CD4-positive, CD25-positive, alpha-beta regulatory T cell (primary cell): ENCODE measurements around the gene RAB44. TPM values are rescaled to one million over a fixed set of nuclear protein-coding genes. Genes with fewer than 3 reads are reported as not detected.

ENCODE experiments used
- ATAC-seq, 2 donors: fragments of 150-1000 bp; cut with Tn5 transposase; one replicate each; pipeline ENCODE4 v1.10.0; 2021; ENCODE audit warnings: low read depth in 2 of 2, moderate number of reproducible peaks in 2 of 2, moderate library complexity in 1 of 2
- DNase-seq, 3 donors: peaks; one replicate each; pipeline versions ENCODE4 v3.0.0 to v3.0.0-alpha.2; 2012 to 2022; ENCODE audit warnings: mixed read lengths in 1 of 3
- H3K27ac ChIP-seq: one replicate; pipeline ENCODE4 v1.7.0; 2013; ENCODE audit warnings: mild to moderate bottlenecking, low read length; ENCODE audit not compliant: insufficient read depth, poor library complexity, severe bottlenecking
- H3K27me3 ChIP-seq: one replicate; pipeline ENCODE4 v1.7.0; 2013; ENCODE audit warnings: low read length; ENCODE audit not compliant: control insufficient read depth, insufficient read depth
- H3K36me3 ChIP-seq: one replicate; pipeline ENCODE4 v1.7.0; 2013; ENCODE audit warnings: mild to moderate bottlenecking, low read length, moderate library complexity; ENCODE audit not compliant: control insufficient read depth, insufficient read depth
- H3K4me1 ChIP-seq: 2 replicates; pipeline ENCODE4 v1.7.0; 2013; ENCODE audit warnings: mild to moderate bottlenecking, low read length; ENCODE audit not compliant: insufficient read depth, control insufficient read depth, poor library complexity, severe bottlenecking
- H3K4me3 ChIP-seq: one replicate; pipeline ENCODE4 v1.7.0; 2013; ENCODE audit warnings: low read depth, mild to moderate bottlenecking, low read length, moderate library complexity
- H3K9me3 ChIP-seq, 2 experiments: 1 replicate in 1 of 2; 2 replicates in 1 of 2; pipeline ENCODE4 v1.7.0; 2013; ENCODE audit warnings: low read length in 2 of 2, mild to moderate bottlenecking in 1 of 2, moderate library complexity in 1 of 2; ENCODE audit not compliant: control insufficient read depth in 2 of 2
- H3K27ac Mint-ChIP-seq, 3 donors: one replicate each; pipeline ENCODE4 v1.8.0; 2020 to 2022; ENCODE audit warnings: mild to moderate bottlenecking in 3 of 3, mixed read lengths in 3 of 3, moderate library complexity in 2 of 3
- H3K27me3 Mint-ChIP-seq: one replicate; pipeline ENCODE4 v1.8.0; 2022; ENCODE audit warnings: mild to moderate bottlenecking, mixed read lengths
- H3K36me3 Mint-ChIP-seq: one replicate; pipeline ENCODE4 v1.8.0; 2020; ENCODE audit warnings: mixed read lengths
- H3K4me1 Mint-ChIP-seq, 4 donors: one replicate each; pipeline ENCODE4 v1.8.0; 2020 to 2022; ENCODE audit warnings: mixed read lengths in 4 of 4, mild to moderate bottlenecking in 1 of 4
- H3K4me3 Mint-ChIP-seq, 4 donors: one replicate each; pipeline ENCODE4 v1.8.0; 2020 to 2022; ENCODE audit warnings: mild to moderate bottlenecking in 4 of 4, mixed read lengths in 4 of 4, moderate library complexity in 3 of 4
- H3K9me3 Mint-ChIP-seq, 7 donors: one replicate each; pipeline ENCODE4 v1.8.0; 2020 to 2022; ENCODE audit warnings: mixed read lengths in 7 of 7, mild to moderate bottlenecking in 3 of 7, moderate library complexity in 2 of 7
- polyA plus RNA-seq, 4 donors: library from polyadenylated mRNA; unstranded; fragments of 300-500 nt; fragmentation: Illumina TruSeq; gene quantifications; one replicate each; pipeline ENCODE4 v1.2.3, GENCODE V29; 2021
- total RNA-seq: library from RNA; stranded (reverse); gene quantifications from one replicate; pipeline ENCODE4 v1.2.3, GENCODE V29; 2022

Gene RAB44
- total and polyA plus RNA-seq, 5 donors from 2014 or later: 0.27 TPM; not detected in 4

- Histone ChIP-seq H3K9me3 (no peaks in the 10 kb centered on the region), H3K27me3 (no peaks in the 10 kb centered on the region), H3K36me3 (no peaks in the 10 kb centered on the region), H3K4me1 (peaks cover 27% of the 10 kb centered on the region), H3K4me3 (no peak overlapping the region), H3K27ac (no peak overlapping the region)
- H3K27me3 Mint-ChIP-seq: peaks cover 9% of the 10 kb centered on the region
- H3K4me1 Mint-ChIP-seq: peaks cover 25 to 47% (median 26%) of the 10 kb centered on the region in 4 donors
- no peaks in the 10 kb centered on the region for H3K36me3 Mint-ChIP-seq
- DNase-seq: no peak
- no peak overlapping the region for H3K4me3 Mint-ChIP-seq
- peak overlapping the region; percentile 67 to 96 (median 69) for H3K27ac Mint-ChIP-seq
- no peaks in the 10 kb centered on the region for H3K9me3 Mint-ChIP-seq
- no peak for ATAC-seq
Measured at GRCh38 chr6:36772397-36772796, 74.8 kb downstream of the RAB44 start.

GRCh38 chr6:36774331-36774730 is 76.7 kb downstream of the RAB44 start:
- ATAC-seq (no peak), DNase-seq (no peak)
- Histone ChIP-seq H3K9me3 (no peaks in the 10 kb centered on the region), H3K27ac (no peak overlapping the region), H3K27me3 (no peaks in the 10 kb centered on the region), H3K4me1 (peaks cover 16% of the 10 kb centered on the region), H3K4me3 (no peak overlapping the region), H3K36me3 (no peaks in the 10 kb centered on the region)
- Mint-ChIP-seq H3K4me1 (peaks cover 18 to 34% (median 19%) of the 10 kb centered on the region in 4 donors), H3K27ac (no peak overlapping the region), H3K4me3 (no peak overlapping the region), H3K27me3 (peaks cover 10% of the 10 kb centered on the region), H3K9me3 (no peaks in the 10 kb centered on the region), H3K36me3 (no peaks in the 10 kb centered on the region)

- peaks cover 0 to 17% (median 3%) of the 10 kb centered on the region in 4 donors for H3K4me1 Mint-ChIP-seq
- no peaks in the 10 kb centered on the region for H3K36me3 ChIP-seq
- no peaks in the 10 kb centered on the region for H3K9me3 Mint-ChIP-seq
- no peaks in the 10 kb centered on the region for H3K36me3 Mint-ChIP-seq
- H3K27me3 ChIP-seq: no peaks in the 10 kb centered on the region
- H3K4me1 ChIP-seq: no peaks in the 10 kb centered on the region
- H3K9me3 ChIP-seq: no peaks in the 10 kb centered on the region
- peak overlapping the region in 1 of 3 donors; percentile 79 for H3K27ac Mint-ChIP-seq
- H3K4me3 ChIP-seq: no peak overlapping the region
- DNase-seq: no peak
- no peak for ATAC-seq
- H3K4me3 Mint-ChIP-seq: no peak overlapping the region
- no peak overlapping the region for H3K27ac ChIP-seq
- H3K27me3 Mint-ChIP-seq: peaks cover 10% of the 10 kb centered on the region
Measured at GRCh38 chr6:36776167-36776566, 78.5 kb downstream of the RAB44 start.

- H3K4me1 ChIP-seq: no peaks in the 10 kb centered on the region
- Mint-ChIP-seq H3K4me1 (peaks cover 0 to 2% (median under 1%) of the 10 kb centered on the region in 4 donors), H3K9me3 (no peaks in the 10 kb centered on the region), H3K36me3 (no peaks in the 10 kb centered on the region), H3K27ac (no peak overlapping the region), H3K4me3 (no peak overlapping the region), H3K27me3 (peaks cover 6% of the 10 kb centered on the region)
- H3K9me3 ChIP-seq: no peaks in the 10 kb centered on the region
- H3K4me3 ChIP-seq: no peak overlapping the region
- ATAC-seq (no peak), DNase-seq (no peak)
- no peaks in the 10 kb centered on the region for H3K36me3 ChIP-seq
- H3K27me3 ChIP-seq: no peaks in the 10 kb centered on the region
- no peak overlapping the region for H3K27ac ChIP-seq
Measured at GRCh38 chr6:36777801-36778200, 80.2 kb downstream of the RAB44 start.

- Histone ChIP-seq H3K9me3 (no peaks in the 10 kb centered on the region), H3K36me3 (no peaks in the 10 kb centered on the region), H3K27ac (no peak overlapping the region), H3K27me3 (no peaks in the 10 kb centered on the region), H3K4me1 (no peaks in the 10 kb centered on the region), H3K4me3 (no peak overlapping the region)
- H3K4me3 Mint-ChIP-seq: no peak overlapping the region
- H3K27ac Mint-ChIP-seq: no peak overlapping the region
- peaks cover 0 to 2% (median 0%) of the 10 kb centered on the region in 4 donors for H3K4me1 Mint-ChIP-seq
- no peak for ATAC-seq
- no peaks in the 10 kb centered on the region for H3K36me3 Mint-ChIP-seq
- no peak for DNase-seq
- peaks cover 6% of the 10 kb centered on the region for H3K27me3 Mint-ChIP-seq
- no peaks in the 10 kb centered on the region for H3K9me3 Mint-ChIP-seq
Measured at GRCh38 chr6:36779227-36779626, 81.6 kb downstream of the RAB44 start.

GRCh38 chr6:36780442-36781177 is 83.0 kb downstream of the RAB44 start:
- no peak for DNase-seq
- no peaks in the 10 kb centered on the region for H3K4me1 ChIP-seq
- no peaks in the 10 kb centered on the region for H3K9me3 ChIP-seq
- no peaks in the 10 kb centered on the region for H3K36me3 ChIP-seq
- H3K27me3 ChIP-seq: no peaks in the 10 kb centered on the region
- ATAC-seq: no peak
- H3K4me3 Mint-ChIP-seq: no peak overlapping the region
- H3K27me3 Mint-ChIP-seq: peaks cover 6% of the 10 kb centered on the region
- H3K27ac ChIP-seq: no peak overlapping the region
- peaks cover 0 to 2% (median 0%) of the 10 kb centered on the region in 4 donors for H3K4me1 Mint-ChIP-seq
- H3K36me3 Mint-ChIP-seq: no peaks in the 10 kb centered on the region
- peak overlapping the region in 2 of 3 donors; percentile 26 to 85 for H3K27ac Mint-ChIP-seq
- H3K4me3 ChIP-seq: no peak overlapping the region
- no peaks in the 10 kb centered on the region for H3K9me3 Mint-ChIP-seq

GRCh38 chr6:36781669-36782068 is 84.0 kb downstream of the RAB44 start:
- no peaks in the 10 kb centered on the region for H3K27me3 ChIP-seq
- Mint-ChIP-seq H3K4me1 (peaks cover 0 to 2% (median 0%) of the 10 kb centered on the region in 4 donors), H3K9me3 (no peaks in the 10 kb centered on the region), H3K36me3 (no peaks in the 10 kb centered on the region), H3K27me3 (peaks cover 6% of the 10 kb centered on the region), H3K27ac (no peak overlapping the region), H3K4me3 (no peak overlapping the region)
- ATAC-seq (no peak), DNase-seq (no peak)
- H3K9me3 ChIP-seq: no peaks in the 10 kb centered on the region
- H3K36me3 ChIP-seq: no peaks in the 10 kb centered on the region
- H3K4me1 ChIP-seq: no peaks in the 10 kb centered on the region
- no peak overlapping the region for H3K27ac ChIP-seq
- H3K4me3 ChIP-seq: no peak overlapping the region
